HFFc6 (cell line): ENCODE data around the gene IRF6. TPM values are rescaled to one million over a fixed set of nuclear protein-coding genes. Genes with fewer than 3 reads are reported as not detected.
A peak's percentile ranks its signal among the peaks of the same experiment; 100 is the strongest.

Experiments used
- DNase-seq: peaks from one replicate; pipeline ENCODE4 v3.0.0-alpha.2; 2018
- H3K27ac Mint-ChIP-seq: 2 replicates; pipeline ENCODE4 v1.8.0; 2020; ENCODE audit warnings: mild to moderate bottlenecking, mixed read lengths
- H3K27me3 Mint-ChIP-seq: 2 replicates; pipeline ENCODE4 v1.8.0; 2021; ENCODE audit warnings: mild to moderate bottlenecking, moderate library complexity, mixed read lengths; ENCODE audit not compliant: insufficient read depth
- H3K36me3 Mint-ChIP-seq: 2 replicates; pipeline ENCODE4 v1.8.0; 2021; ENCODE audit warnings: low read depth, mixed read lengths
- H3K4me1 Mint-ChIP-seq: 2 replicates; pipeline ENCODE4 v1.8.0; 2020; ENCODE audit warnings: low read depth, mixed read lengths
- H3K4me3 Mint-ChIP-seq: 2 replicates; pipeline ENCODE4 v1.8.0; 2020; ENCODE audit warnings: mild to moderate bottlenecking, moderate library complexity, mixed read lengths
- H3K9me3 Mint-ChIP-seq: 2 replicates; pipeline ENCODE4 v1.8.0; 2020; ENCODE audit warnings: mild to moderate bottlenecking, mixed read lengths
- CTCF ChIP-seq: fragments of 200-600 bp; sonication (generic); IDR thresholded peaks from 2 replicates; pipeline ENCODE4 v1.5.0; 2021; ENCODE audit warnings: antibody characterized with exemption, mild to moderate bottlenecking
- total RNA-seq, 6 experiments: library from RNA; stranded (reverse); fragmentation: NEBNext Ultra II Directional; extraction: Animal tissue kit (Norgen Biotek cat#: 25700); gene quantifications; 2 replicates in 1 of 6; 3 replicates in 5 of 6; pipeline ENCODE4 v1.2.3, GENCODE V29; 2021

IRF6 gene
- total RNA-seq, 6 experiments from 2014 or later, result 0.14 to 3.2 (median 0.28) TPM

DNA sequence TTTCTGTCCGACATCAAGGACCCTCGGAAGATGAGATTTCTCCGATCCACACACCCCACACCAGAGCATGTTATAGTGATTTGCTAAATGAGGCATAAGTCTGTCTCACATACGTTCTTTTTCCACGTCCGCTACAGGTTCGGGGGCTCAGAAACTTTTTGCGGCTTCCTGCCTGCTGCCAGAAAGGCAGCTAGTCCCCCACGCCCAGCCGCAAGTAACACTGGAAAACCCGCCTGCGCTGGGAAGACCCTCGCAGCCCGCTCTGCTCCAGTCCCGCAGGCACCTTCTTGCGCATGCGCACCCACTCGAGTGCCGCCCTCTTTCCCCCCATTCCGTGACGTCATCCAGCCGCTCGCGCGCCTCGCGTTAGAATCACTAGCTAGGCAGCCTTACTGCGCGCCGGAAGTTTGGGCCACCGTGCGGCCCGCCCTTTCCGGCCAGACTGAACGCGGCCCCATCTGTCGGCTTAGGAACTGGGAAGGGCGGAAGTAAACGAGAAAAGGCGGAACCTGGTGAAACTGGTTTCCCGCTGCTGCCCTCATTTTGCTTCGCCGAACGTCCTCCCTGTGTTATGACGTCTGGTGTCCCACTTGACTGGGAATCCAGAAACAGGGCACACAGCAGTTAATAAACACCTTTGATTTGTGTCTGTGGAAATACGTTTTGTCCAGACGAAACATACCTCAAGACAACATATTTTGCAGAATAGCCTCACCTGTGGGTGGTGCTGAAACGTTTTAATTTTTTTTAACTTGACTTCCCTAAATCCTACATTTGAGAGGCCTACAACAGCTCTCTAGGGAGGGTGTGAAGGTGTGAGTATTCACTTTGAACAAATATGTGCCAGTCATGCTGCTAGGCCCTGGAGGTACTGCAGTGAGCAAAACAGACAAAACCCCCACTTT lies 21.4 kb downstream of the IRF6 start, which contains the start of gene C1orf74:
Gene C1orf74 (minus strand): TSS at position 295 of the 905 bp plus-strand sequence. CDS start 925 bp downstream, outside the sequence.
- peaks cover 15% of the 10 kb centered on the region for H3K4me1 Mint-ChIP-seq
- H3K4me3 Mint-ChIP-seq, result peak within 1 kb of the TSS; percentile 99
- peak; percentile 96 for DNase-seq
- H3K27me3 Mint-ChIP-seq, result peaks cover 3% of the 10 kb centered on the region; the same call in 1 of the 2 replicates
- no peak for TF ChIP-seq CTCF
- peak within 1 kb of the TSS; percentile 95 for H3K27ac Mint-ChIP-seq
- no peaks in the 10 kb centered on the region for H3K9me3 Mint-ChIP-seq
- H3K36me3 Mint-ChIP-seq, result peaks cover 5% of the 10 kb centered on the region; the same call in 1 of the 2 replicates

DNA sequence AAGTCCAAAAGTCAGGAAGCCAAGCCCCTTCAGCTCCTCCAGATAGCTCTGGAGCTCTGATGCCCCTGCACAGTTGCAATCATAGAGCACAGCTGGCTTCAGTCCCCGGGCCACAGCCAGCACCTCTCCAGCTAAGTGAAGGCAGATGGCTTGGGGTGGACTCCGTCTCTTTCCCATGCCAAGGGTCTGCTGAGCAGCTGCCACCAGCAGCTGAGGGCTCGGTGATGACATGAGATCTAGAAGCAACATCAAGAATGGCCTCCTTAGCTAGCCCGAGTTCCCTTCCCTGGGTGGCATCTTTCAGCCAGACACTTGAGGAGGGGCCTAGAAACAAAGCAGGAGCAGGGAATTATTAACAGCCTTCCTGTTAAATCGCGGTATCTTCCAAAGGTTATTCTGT lies 22.6 kb downstream of the IRF6 start:
- no peak for TF ChIP-seq CTCF
- Mint-ChIP-seq H3K4me1 (peaks cover 15% of the 10 kb centered on the region), H3K27ac (peak overlapping the region; percentile 95; the same call in 1 of the 2 replicates), H3K9me3 (no peaks in the 10 kb centered on the region), H3K4me3 (peak overlapping the region; percentile 99), H3K27me3 (no peaks in the 10 kb centered on the region), H3K36me3 (peaks cover 5% of the 10 kb centered on the region; the same call in 1 of the 2 replicates)
- no peak for DNase-seq

DNA sequence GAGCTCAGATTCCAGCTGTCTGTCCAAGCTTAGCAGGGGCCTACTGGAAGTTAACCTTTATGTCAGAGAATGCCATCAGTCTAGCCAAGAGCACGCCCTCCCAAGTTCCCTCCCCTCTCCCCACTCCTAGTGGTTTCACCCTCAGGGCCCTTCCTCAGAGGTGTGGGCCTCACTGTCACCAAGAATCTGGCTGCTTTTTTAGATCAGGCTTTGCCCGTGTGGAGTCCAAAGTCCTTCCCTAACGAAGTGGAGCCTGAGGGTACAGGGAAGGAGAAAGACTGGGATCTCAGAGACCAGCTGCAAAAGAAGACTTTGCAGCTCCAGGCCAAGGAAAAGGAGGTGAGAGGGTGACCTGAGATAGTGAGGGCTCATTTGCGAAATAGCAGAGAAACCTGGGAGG lies 25.7 kb downstream of the IRF6 start:
- H3K9me3 Mint-ChIP-seq, result no peaks in the 10 kb centered on the region
- no peak for DNase-seq
- no peak overlapping the region for H3K4me3 Mint-ChIP-seq
- H3K36me3 Mint-ChIP-seq, result peaks cover 5% of the 10 kb centered on the region; the same call in 1 of the 2 replicates
- H3K27me3 Mint-ChIP-seq, result no peaks in the 10 kb centered on the region; the same call in 1 of the 2 replicates
- no peak for TF ChIP-seq CTCF
- peaks cover 15% of the 10 kb centered on the region for H3K4me1 Mint-ChIP-seq
- no peak overlapping the region for H3K27ac Mint-ChIP-seq

- H3K4me3 Mint-ChIP-seq, result no peak overlapping the region
- peaks cover 5% of the 10 kb centered on the region; the same call in 1 of the 2 replicates for H3K36me3 Mint-ChIP-seq
- TF ChIP-seq CTCF, result no peak
- H3K27ac Mint-ChIP-seq, result no peak overlapping the region
- no peaks in the 10 kb centered on the region for H3K9me3 Mint-ChIP-seq
- peaks cover 3% of the 10 kb centered on the region for H3K27me3 Mint-ChIP-seq
- peaks cover 7% of the 10 kb centered on the region; the same call in 1 of the 2 replicates for H3K4me1 Mint-ChIP-seq
- no peak for DNase-seq
Measured at GRCh38 chr1:209778102-209778501, 27.8 kb downstream of the IRF6 start.

GRCh38 chr1:209777587-209777986 lies 28.4 kb downstream of the IRF6 start:
- no peaks in the 10 kb centered on the region for H3K9me3 Mint-ChIP-seq
- no peak overlapping the region for H3K27ac Mint-ChIP-seq
- H3K36me3 Mint-ChIP-seq, result peaks cover 5% of the 10 kb centered on the region; the same call in 1 of the 2 replicates
- no peak for DNase-seq
- peaks cover 7% of the 10 kb centered on the region; the same call in 1 of the 2 replicates for H3K4me1 Mint-ChIP-seq
- H3K27me3 Mint-ChIP-seq, result peaks cover 4% of the 10 kb centered on the region
- TF ChIP-seq CTCF, result no peak
- H3K4me3 Mint-ChIP-seq, result no peak overlapping the region
